ENCODE measurements around the gene MRPL42. TPM values are rescaled to one million over a fixed set of nuclear protein-coding genes. Genes with fewer than 3 reads are reported as not detected.

Gene MRPL42
- total and polyA plus RNA-seq, 2 experiments from 2014 or later = 195 to 269 TPM

- TF ChIP-seq CTCF (conservative IDR thresholded peaks at IDR 0.05; ENCODE audit: low read depth in 2 of 2) (no peak), POLR2AphosphoS5 (IDR thresholded peaks at IDR 0.05; ENCODE audit: low read depth) (no peak), JUNB (IDR thresholded peaks at IDR 0.05; ENCODE audit: unreplicated experiment) (no peak), EZH2 (IDR thresholded peaks at IDR 0.05; ENCODE audit: low read depth, unreplicated experiment) (no peak), CREB1 (CRISPR knock-in tag; IDR thresholded peaks at IDR 0.05; ENCODE audit: low read depth) (no peak), ZNF331 (CRISPR knock-in tag; IDR thresholded peaks at IDR 0.05; ENCODE audit: low read depth) (no peak), REST (IDR thresholded peaks at IDR 0.05; ENCODE audit: unreplicated experiment) (no peak), STAT1 (IDR thresholded peaks at IDR 0.05; ENCODE audit: unreplicated experiment) (no peak), ZNF114 (CRISPR knock-in tag; IDR thresholded peaks at IDR 0.05) (no peak)
These were observed 69.6 kb downstream of the MRPL42 start (continued) for GRCh38 chr12:93536766-93537488.

DNA sequence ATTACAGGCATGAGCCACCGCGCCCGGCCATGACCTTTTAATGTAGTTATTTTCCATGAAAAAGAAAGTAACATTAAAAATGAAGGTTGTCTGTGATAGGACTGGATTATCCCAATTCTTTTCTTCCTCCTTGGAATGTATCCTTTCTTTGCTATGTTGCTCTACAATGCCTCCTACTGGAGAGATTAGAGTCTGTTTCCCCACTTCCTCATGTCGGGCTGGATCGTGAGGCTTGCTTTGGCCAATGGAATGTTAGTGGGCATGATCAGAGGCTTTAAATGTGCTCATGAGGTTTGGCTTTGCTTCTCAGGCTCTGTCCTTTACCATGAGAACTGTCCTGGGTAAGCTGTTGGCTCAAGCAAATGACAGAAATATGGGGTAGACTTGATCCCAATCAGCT is 70.5 kb downstream of the MRPL42 start:
- Histone ChIP-seq H3K36me3 (ENCODE audit: insufficient read depth) (no peaks in the 10 kb centered on the region), H3K27me3 (ENCODE audit: insufficient read depth) (no peaks in the 10 kb centered on the region), H3K79me2 (replicated peaks; ENCODE audit: insufficient read depth) (no peaks in the 10 kb centered on the region)

More for the DNA sequence above, 70.5 kb downstream of the MRPL42 start:
- no peak overlapping the region for H3K27ac ChIP-seq (ENCODE audit: low read depth)
- no peak overlapping the region for H2AFZ ChIP-seq
- DNase-seq (ENCODE audit: low spot score) (peak; percentile 53), ATAC-seq (peak; percentile 35)
- H3F3A ChIP-seq (replicated peaks; ENCODE audit: low read depth) = no peaks in the 10 kb centered on the region
- H3K27me3 Mint-ChIP-seq (ENCODE audit: insufficient read depth, low read depth, poor library complexity) = peaks cover 3% of the 10 kb centered on the region
- H4K20me1 ChIP-seq (replicated peaks; ENCODE audit: insufficient read depth) = no peaks in the 10 kb centered on the region
- no peak overlapping the region for H3K4me3 ChIP-seq
- no peaks in the 10 kb centered on the region for H3K9me2 ChIP-seq (ENCODE audit: insufficient read depth)
- H3K27ac Mint-ChIP-seq = no peak overlapping the region
- no peaks in the 10 kb centered on the region for H3K4me1 ChIP-seq (ENCODE audit: insufficient read depth)
- H3K9me3 Mint-ChIP-seq = no peaks in the 10 kb centered on the region
- no peaks in the 10 kb centered on the region for H3K36me3 Mint-ChIP-seq (ENCODE audit: low read depth)
- TF ChIP-seq, protein P1, sequence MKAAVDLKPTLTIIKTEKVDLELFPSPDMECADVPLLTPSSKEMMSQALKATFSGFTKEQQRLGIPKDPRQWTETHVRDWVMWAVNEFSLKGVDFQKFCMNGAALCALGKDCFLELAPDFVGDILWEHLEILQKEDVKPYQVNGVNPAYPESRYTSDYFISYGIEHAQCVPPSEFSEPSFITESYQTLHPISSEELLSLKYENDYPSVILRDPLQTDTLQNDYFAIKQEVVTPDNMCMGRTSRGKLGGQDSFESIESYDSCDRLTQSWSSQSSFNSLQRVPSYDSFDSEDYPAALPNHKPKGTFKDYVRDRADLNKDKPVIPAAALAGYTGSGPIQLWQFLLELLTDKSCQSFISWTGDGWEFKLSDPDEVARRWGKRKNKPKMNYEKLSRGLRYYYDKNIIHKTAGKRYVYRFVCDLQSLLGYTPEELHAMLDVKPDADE (IDR thresholded peaks at IDR 0.05) = no peak
- peak; percentile 51 to 67 for TF ChIP-seq CTCF (conservative IDR thresholded peaks at IDR 0.05; ENCODE audit: low read depth in 2 of 2)
- H3K4me1 Mint-ChIP-seq = no peaks in the 10 kb centered on the region
- H3K4me2 ChIP-seq = no peak overlapping the region
- H3K4me3 Mint-ChIP-seq = no peak overlapping the region

Measured in GM23338 (cell line).